Kidney epithelial cell (primary cell): Measurements from ENCODE around the gene SAP25. TPM values are rescaled to one million over a fixed set of nuclear protein-coding genes. Genes with fewer than 3 reads are reported as not detected.

Experiments used
- DNase-seq: peaks from one replicate; pipeline ENCODE4 v3.0.0-alpha.2; 2010; ENCODE audit warnings: low read depth
- H3K27me3 ChIP-seq: 2 replicates; pipeline ENCODE4 v1.6.0; 2011; ENCODE audit warnings: low read length; ENCODE audit not compliant: control insufficient read depth, insufficient read depth
- H3K36me3 ChIP-seq: 2 replicates; pipeline ENCODE4 v1.5.1; 2011; ENCODE audit warnings: low read length; ENCODE audit not compliant: control insufficient read depth, insufficient read depth
- H3K4me3 ChIP-seq: 2 replicates; pipeline ENCODE4 v1.5.1; 2011; ENCODE audit warnings: low read depth, mild to moderate bottlenecking, control low read depth, low read length
- total RNA-seq: library from RNA; depleted of rRNA; stranded (reverse); fragments of >200 nt; gene quantifications from 2 replicates; pipeline ENCODE4 v1.2.3, GENCODE V29; 2015
- TF ChIP-seq, protein P1 (sequence below): IDR thresholded peaks from 2 replicates; pipeline ENCODE4 v1.5.1; 2011; ENCODE audit warnings: mild to moderate bottlenecking, moderate library complexity, low read length, control low read depth, inconsistent platforms; ENCODE audit not compliant: insufficient read depth, poor library complexity, severe bottlenecking

SAP25 gene
- total RNA-seq: 0.62 TPM in 1 of 2 replicates, not detected in the other

DNA sequence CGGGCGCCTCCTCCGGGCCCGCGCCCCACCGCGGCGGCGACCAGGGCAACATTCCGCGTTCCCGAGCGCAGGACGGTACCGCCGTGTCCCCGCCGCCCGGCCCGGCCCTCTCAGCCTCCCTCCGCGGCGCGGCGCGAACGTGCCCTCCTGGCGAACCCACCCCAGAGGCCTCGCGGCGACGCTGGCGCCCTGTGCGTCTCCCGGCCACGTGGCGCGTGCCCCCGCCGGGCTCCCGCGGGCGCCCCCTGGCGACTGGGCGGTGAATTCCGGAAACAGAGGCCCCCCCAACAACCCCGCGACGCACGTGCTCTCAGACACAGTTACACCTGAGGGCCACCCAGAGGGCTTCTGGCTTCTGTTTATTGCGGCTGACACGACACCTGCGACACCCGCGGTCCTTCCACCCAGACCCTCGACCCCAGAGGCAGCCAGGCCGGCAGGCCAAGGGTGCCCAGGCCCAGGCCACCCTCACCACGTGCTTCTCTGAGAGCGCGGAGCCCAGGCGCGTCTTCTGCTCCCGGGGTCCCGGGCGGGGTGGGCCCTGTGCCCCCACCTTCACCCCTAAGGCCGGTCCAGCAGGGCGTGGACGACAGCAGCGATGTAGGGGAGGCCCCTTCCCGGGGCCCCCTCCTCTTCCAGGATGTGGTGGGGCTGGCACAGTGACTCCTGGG is at the start of gene SAP25:
TSS of gene SAP25 (minus strand) at position 210 of the 671 bp plus-strand sequence. CDS start at position 52, 158 bp downstream.
- no peaks in the 10 kb centered on the region for H3K36me3 ChIP-seq
- H3K27me3 ChIP-seq: peaks cover 6% of the 10 kb centered on the region
- TF ChIP-seq, protein P1, sequence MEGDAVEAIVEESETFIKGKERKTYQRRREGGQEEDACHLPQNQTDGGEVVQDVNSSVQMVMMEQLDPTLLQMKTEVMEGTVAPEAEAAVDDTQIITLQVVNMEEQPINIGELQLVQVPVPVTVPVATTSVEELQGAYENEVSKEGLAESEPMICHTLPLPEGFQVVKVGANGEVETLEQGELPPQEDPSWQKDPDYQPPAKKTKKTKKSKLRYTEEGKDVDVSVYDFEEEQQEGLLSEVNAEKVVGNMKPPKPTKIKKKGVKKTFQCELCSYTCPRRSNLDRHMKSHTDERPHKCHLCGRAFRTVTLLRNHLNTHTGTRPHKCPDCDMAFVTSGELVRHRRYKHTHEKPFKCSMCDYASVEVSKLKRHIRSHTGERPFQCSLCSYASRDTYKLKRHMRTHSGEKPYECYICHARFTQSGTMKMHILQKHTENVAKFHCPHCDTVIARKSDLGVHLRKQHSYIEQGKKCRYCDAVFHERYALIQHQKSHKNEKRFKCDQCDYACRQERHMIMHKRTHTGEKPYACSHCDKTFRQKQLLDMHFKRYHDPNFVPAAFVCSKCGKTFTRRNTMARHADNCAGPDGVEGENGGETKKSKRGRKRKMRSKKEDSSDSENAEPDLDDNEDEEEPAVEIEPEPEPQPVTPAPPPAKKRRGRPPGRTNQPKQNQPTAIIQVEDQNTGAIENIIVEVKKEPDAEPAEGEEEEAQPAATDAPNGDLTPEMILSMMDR: no peak
- no peak within 1 kb of the TSS for H3K4me3 ChIP-seq
- no peak for DNase-seq

DNA sequence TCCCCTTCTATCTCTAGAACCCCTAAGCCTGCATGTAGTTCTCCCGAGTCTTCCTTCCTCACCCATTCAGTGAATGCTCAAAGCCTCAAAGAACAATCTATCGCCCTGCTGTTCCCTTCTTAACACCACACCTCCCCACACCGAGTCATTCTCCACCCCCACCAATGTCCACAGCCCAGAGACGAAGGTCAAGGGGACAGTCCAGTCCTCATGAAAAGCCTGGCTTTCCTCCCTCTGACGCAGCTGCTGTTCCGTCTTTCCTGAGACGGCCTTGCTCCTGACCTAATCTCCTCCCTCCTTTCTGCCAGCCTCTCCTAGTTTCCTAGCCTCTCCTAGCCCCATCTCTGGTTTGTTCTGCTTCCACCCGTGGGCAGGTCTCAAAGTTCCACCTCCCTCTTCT is 47.9 kb upstream of the SAP25 start:
- no peak overlapping the region for H3K4me3 ChIP-seq
- no peak for DNase-seq
- TF ChIP-seq, protein P1: no peak
- no peaks in the 10 kb centered on the region for H3K36me3 ChIP-seq
- no peaks in the 10 kb centered on the region for H3K27me3 ChIP-seq

DNA sequence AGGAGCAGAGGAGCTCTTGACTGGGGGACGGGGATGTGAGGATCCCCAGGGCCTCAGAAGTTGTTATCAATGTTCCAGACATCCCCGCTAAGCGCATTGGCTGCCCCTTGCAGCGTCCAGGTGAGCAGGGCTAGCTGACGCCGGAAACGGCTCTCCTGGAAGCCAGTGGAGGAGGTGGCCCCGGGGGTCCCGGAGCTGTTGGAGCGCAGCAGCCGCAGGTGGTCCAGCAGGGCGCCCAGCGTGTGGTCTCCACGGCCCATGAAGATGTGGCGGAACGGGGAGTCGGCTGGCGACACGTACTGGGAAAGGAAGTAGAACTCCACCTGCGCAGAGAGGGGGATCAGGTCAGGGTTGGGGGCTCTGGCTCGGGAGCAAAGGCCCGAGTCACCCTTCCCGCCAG is 47.1 kb upstream of the SAP25 start:
- H3K4me3 ChIP-seq: no peak overlapping the region
- DNase-seq: no peak
- H3K36me3 ChIP-seq: no peaks in the 10 kb centered on the region
- no peaks in the 10 kb centered on the region for H3K27me3 ChIP-seq
- TF ChIP-seq, protein P1: no peak

DNA sequence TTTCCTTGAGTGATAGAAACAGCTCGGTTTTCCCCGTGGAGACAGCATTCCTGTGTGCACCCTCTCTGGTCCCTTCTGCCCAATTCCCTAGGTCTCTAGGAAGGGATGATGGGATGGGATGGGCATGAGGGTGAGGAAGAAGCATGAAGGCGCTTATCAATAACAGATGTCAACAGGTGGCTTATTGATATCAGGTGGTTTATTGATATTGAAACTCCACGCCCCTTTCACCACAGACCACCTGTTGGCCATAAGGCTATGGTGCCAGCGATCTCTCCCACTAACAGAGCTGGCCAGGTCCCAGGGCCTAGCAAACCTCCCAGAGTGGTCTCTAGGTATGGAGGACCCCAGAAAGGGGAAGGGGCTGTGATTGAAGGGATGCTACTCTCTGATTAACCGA is 46.5 kb upstream of the SAP25 start:
- TF ChIP-seq, protein P1: no peak
- H3K4me3 ChIP-seq: no peak overlapping the region

DNA sequence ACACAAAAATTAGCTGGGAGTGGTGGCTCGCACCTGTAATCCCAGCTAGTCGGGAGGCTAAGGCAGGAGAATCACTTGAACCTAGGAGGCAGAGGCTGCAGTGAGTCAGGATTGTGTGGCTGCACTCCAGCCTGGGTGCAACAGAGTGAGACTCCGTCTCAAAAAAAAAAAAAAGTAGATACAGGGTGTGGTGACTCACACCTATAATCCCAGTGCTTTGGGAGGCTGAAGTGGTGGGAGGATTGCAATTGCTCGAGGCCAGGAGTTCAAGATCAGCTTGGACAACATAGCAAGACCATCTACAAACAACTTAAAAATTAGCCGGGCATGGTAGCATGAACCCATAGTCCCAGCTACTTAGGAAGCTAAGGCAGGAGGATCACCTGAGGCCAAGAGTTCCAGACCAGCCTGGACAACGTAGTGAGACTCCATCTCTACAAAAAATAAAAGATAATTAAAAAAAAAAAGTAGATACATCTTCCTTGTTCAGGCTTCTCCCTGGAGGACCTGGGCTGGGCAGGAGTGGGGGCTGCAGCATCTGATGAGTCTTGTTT is 40.7 kb upstream of the SAP25 start:
- no peak for DNase-seq
- H3K4me3 ChIP-seq: no peak overlapping the region
- H3K36me3 ChIP-seq: no peaks in the 10 kb centered on the region
- TF ChIP-seq, protein P1: no peak
- no peaks in the 10 kb centered on the region for H3K27me3 ChIP-seq

More for the DNA sequence above, 46.5 kb upstream of the SAP25 start:
- no peak for DNase-seq
- no peaks in the 10 kb centered on the region for H3K27me3 ChIP-seq
- H3K36me3 ChIP-seq: no peaks in the 10 kb centered on the region
